Neuronal stem cell (in vitro differentiated cells): ENCODE measurements around the gene PSME2.

Experiments used
- DNase-seq: peaks from one replicate; pipeline ENCODE4 v3.0.0-alpha.2; 2013; ENCODE audit warnings: low spot score
- H2AFZ ChIP-seq: one replicate; pipeline ENCODE4 v1.6.1; 2013; ENCODE audit warnings: mild to moderate bottlenecking, low read length, inconsistent platforms
- H2AK5ac ChIP-seq: 2 replicates; pipeline ENCODE4 v1.6.1; 2013; ENCODE audit warnings: low read depth, mild to moderate bottlenecking, inconsistent platforms, low read length, moderate library complexity, mixed read lengths
- H2BK120ac ChIP-seq: 2 replicates; pipeline ENCODE4 v1.6.1; 2013; ENCODE audit warnings: low read depth, mild to moderate bottlenecking, inconsistent platforms, low read length, moderate library complexity, mixed read lengths
- H2BK12ac ChIP-seq: one replicate; pipeline ENCODE4 v1.6.1; 2013; ENCODE audit warnings: low read length, inconsistent platforms
- H2BK15ac ChIP-seq: 2 replicates; pipeline ENCODE4 v1.6.1; 2013; ENCODE audit warnings: mild to moderate bottlenecking, low read length, inconsistent platforms, mixed read lengths
- H2BK5ac ChIP-seq: one replicate; pipeline ENCODE4 v1.6.1; 2013; ENCODE audit warnings: inconsistent platforms, mild to moderate bottlenecking, low read length, moderate library complexity
- H3K14ac ChIP-seq: one replicate; pipeline ENCODE4 v1.6.1; 2013; ENCODE audit warnings: low read length, inconsistent platforms
- H3K18ac ChIP-seq: 2 replicates; pipeline ENCODE4 v1.6.1; 2013; ENCODE audit warnings: low read length, inconsistent platforms
- H3K23ac ChIP-seq: 2 replicates; pipeline ENCODE4 v1.6.1; 2013; ENCODE audit warnings: low read depth, mild to moderate bottlenecking, mixed read lengths, low read length, inconsistent platforms; ENCODE audit not compliant: poor library complexity
- H3K27ac ChIP-seq: replicated peaks from 3 replicates; pipeline ENCODE4 v1.5.1; 2013; ENCODE audit warnings: low read length, inconsistent platforms
- H3K27me3 ChIP-seq, 3 experiments: 2 replicates each; pipeline ENCODE4 v1.6.1; 2013; ENCODE audit warnings: low read length in 3 of 3, mild to moderate bottlenecking in 2 of 3, inconsistent platforms in 1 of 3, low read depth in 1 of 3, mixed read lengths in 1 of 3, moderate library complexity in 1 of 3; ENCODE audit not compliant: control insufficient read depth in 3 of 3, insufficient read depth in 3 of 3
- H3K36me3 ChIP-seq, 2 donors: replicated peaks in 1 of 2; 2 replicates each; pipeline ENCODE4 v1.6.1; 2013; ENCODE audit warnings: low read length in 2 of 2; ENCODE audit not compliant: control insufficient read depth in 2 of 2, insufficient read depth in 2 of 2
- H3K4ac ChIP-seq: 2 replicates; pipeline ENCODE4 v1.6.1; 2013; ENCODE audit warnings: inconsistent platforms, mild to moderate bottlenecking, low read length, moderate library complexity
- H3K4me1 ChIP-seq, 2 donors: 1 replicate in 1 of 2; 2 replicates in 1 of 2; pipeline ENCODE4 v1.6.1; 2013; ENCODE audit warnings: low read length in 2 of 2, low read depth in 1 of 2; ENCODE audit not compliant: control insufficient read depth in 2 of 2, insufficient read depth in 1 of 2
- H3K4me2 ChIP-seq: one replicate; pipeline ENCODE4 v1.6.1; 2013; ENCODE audit warnings: mild to moderate bottlenecking, low read length, inconsistent platforms; ENCODE audit not compliant: insufficient read depth, poor library complexity, severe bottlenecking
- H3K4me3 ChIP-seq, 2 donors: 2 replicates each; pipeline ENCODE4 v1.5.1; 2013; ENCODE audit warnings: low read length in 2 of 2, mild to moderate bottlenecking in 2 of 2, inconsistent platforms in 1 of 2, moderate library complexity in 1 of 2
- H3K79me1 ChIP-seq: one replicate; pipeline ENCODE4 v1.6.1; 2013; ENCODE audit warnings: low read depth, mild to moderate bottlenecking, inconsistent platforms, low read length, moderate library complexity
- H3K9ac ChIP-seq: one replicate; pipeline ENCODE4 v1.6.1; 2013; ENCODE audit warnings: mild to moderate bottlenecking, low read depth, low read length, inconsistent platforms; ENCODE audit not compliant: poor library complexity
- H3K9me3 ChIP-seq, 2 donors: replicated peaks in 1 of 2; 2 replicates each; pipeline versions ENCODE3 to v1.6.1; 2013; ENCODE audit warnings: low read length in 2 of 2, mild to moderate bottlenecking in 2 of 2, inconsistent platforms in 1 of 2, low read depth in 1 of 2, mixed read lengths in 1 of 2, moderate library complexity in 1 of 2; ENCODE audit not compliant: control insufficient read depth in 2 of 2, insufficient read depth in 1 of 2
- H4K8ac ChIP-seq: one replicate; pipeline ENCODE4 v1.6.1; 2013; ENCODE audit warnings: low read depth, mild to moderate bottlenecking, inconsistent platforms, low read length, moderate library complexity
- H4K91ac ChIP-seq: one replicate; pipeline ENCODE4 v1.6.1; 2013; ENCODE audit warnings: low read length, low read depth, mild to moderate bottlenecking, inconsistent platforms; ENCODE audit not compliant: poor library complexity
- WGBS, 2 donors: extraction: QIAGEN DNeasy Blood & Tissue Kit; methylation state at CpG; one replicate each; pipeline ENCODE4 v1.1.7; 2013; ENCODE audit warnings: missing lambda C conversion rate in 2 of 2, mixed read lengths in 1 of 2; ENCODE audit not compliant: insufficient read length in 2 of 2, insufficient replicate concordance in 1 of 2; ENCODE audit errors: extremely low coverage in 2 of 2; 5-methylcytosine and 5-hydroxymethylcytosine counted together

PSME2 gene

DNA sequence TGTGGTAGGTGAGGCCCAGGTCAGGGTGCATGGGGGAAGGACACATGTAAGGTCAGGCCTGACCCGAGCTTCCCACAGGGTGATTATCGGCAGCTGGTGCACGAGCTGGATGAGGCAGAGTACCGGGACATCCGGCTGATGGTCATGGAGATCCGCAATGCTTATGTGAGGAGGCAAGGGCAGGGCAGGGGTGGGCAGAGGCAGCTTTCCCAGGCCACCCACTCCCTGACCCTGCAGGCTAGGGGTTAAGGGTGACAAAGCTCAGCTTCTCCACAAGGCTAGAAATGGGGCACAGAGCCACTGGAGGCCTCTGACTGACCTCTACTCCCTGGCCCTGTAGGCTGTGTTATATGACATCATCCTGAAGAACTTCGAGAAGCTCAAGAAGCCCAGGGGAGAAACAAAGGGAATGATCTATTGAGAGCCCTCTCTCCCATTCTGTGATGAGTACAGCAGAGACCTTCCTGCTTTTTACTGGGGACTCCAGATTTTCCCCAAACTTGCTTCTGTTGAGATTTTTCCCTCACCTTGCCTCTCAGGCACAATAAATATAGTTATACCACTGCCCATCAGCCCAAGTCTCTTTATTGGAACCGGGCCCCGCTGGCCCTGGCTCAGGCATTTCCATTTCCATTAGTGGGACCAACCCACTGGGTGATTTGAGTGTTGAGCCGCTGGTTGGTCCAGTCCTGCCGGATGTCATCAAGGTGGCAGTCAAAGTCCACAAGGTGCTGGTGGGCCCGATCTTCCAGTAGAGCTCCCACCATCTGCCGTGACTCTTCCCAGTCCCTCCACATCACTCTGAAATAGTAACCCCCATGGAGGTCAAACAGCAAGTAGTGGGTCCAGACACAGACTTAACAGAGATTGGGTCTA, 7.8 kb downstream of the PSME2 start:
- peak overlapping the region in 1 of 2 donors; percentile 11 for H3K4me3 ChIP-seq
- H2BK12ac ChIP-seq: no peak overlapping the region
- no peak overlapping the region for H4K91ac ChIP-seq
- H3K18ac ChIP-seq: no peak overlapping the region
- peaks cover 7% of the 10 kb centered on the region for H3K79me1 ChIP-seq
- no peak overlapping the region for H2BK120ac ChIP-seq
- no peak overlapping the region for H2AFZ ChIP-seq
- no peak overlapping the region for H2AK5ac ChIP-seq
- peaks cover 21 to 44% of the 10 kb centered on the region in 2 donors for H3K36me3 ChIP-seq
- H4K8ac ChIP-seq: peak overlapping the region; percentile 84
- H3K9ac ChIP-seq: no peak overlapping the region
- H3K27ac ChIP-seq: no peak overlapping the region
- no peak overlapping the region for H2BK5ac ChIP-seq
- H3K27me3 ChIP-seq: no peaks in the 10 kb centered on the region
- H3K4me1 ChIP-seq: peaks cover 12 to 14% of the 10 kb centered on the region in 2 donors
- no CpG with 5 or more reads among the region's 13 CpGs for WGBS, 2 donors
- no peak overlapping the region for H3K4ac ChIP-seq
- no peak for DNase-seq
- no peaks in the 10 kb centered on the region for H3K9me3 ChIP-seq
- no peak overlapping the region for H2BK15ac ChIP-seq
- no peak overlapping the region for H3K14ac ChIP-seq
- no peak overlapping the region for H3K4me2 ChIP-seq
- peak overlapping the region; percentile 85 for H3K23ac ChIP-seq

GRCh38 chr14:24137529-24138395, 8.6 kb downstream of the PSME2 start:
- H2AFZ ChIP-seq: no peak overlapping the region
- H4K91ac ChIP-seq: no peak overlapping the region
- no peak overlapping the region for H2BK5ac ChIP-seq
- H2AK5ac ChIP-seq: no peak overlapping the region
- H3K4ac ChIP-seq: no peak overlapping the region
- H3K4me2 ChIP-seq: no peak overlapping the region
- no peak overlapping the region for H3K9ac ChIP-seq
- peaks cover 7% of the 10 kb centered on the region for H3K79me1 ChIP-seq
- H3K23ac ChIP-seq: peak overlapping the region; percentile 85
- H2BK15ac ChIP-seq: no peak overlapping the region
- H3K36me3 ChIP-seq: peaks cover 20 to 35% of the 10 kb centered on the region in 2 donors
- H3K4me3 ChIP-seq: peak overlapping the region in 1 of 2 donors; percentile 87
- no peak overlapping the region for H2BK120ac ChIP-seq
- H3K27ac ChIP-seq: no peak overlapping the region
- DNase-seq: no peak
- H2BK12ac ChIP-seq: no peak overlapping the region
- H4K8ac ChIP-seq: no peak overlapping the region
- no peak overlapping the region for H3K18ac ChIP-seq
- H3K27me3 ChIP-seq: no peaks in the 10 kb centered on the region
- H3K14ac ChIP-seq: no peak overlapping the region
- H3K4me1 ChIP-seq: peaks cover 12 to 14% of the 10 kb centered on the region in 2 donors
- WGBS, 2 donors: no CpG with 5 or more reads among the region's 8 CpGs
- no peaks in the 10 kb centered on the region for H3K9me3 ChIP-seq

- peak overlapping the region; percentile 79 for H2AK5ac ChIP-seq
- no peak overlapping the region for H3K4ac ChIP-seq
- no CpG with 5 or more reads among the region's 13 CpGs for WGBS, 2 donors
- H3K79me1 ChIP-seq: peaks cover 7% of the 10 kb centered on the region
- H3K4me1 ChIP-seq: peaks cover 11 to 12% of the 10 kb centered on the region in 2 donors
- no peak overlapping the region for H3K14ac ChIP-seq
- peak overlapping the region; percentile 90 for H3K4me2 ChIP-seq
- H3K36me3 ChIP-seq: peaks cover 19 to 32% of the 10 kb centered on the region in 2 donors
- no peaks in the 10 kb centered on the region for H3K9me3 ChIP-seq
- H2AFZ ChIP-seq: peak overlapping the region; percentile 95
- H3K4me3 ChIP-seq: peak overlapping the region; percentile 87 to 94
- no peak overlapping the region for H2BK15ac ChIP-seq
- no peak overlapping the region for H2BK12ac ChIP-seq
- peak overlapping the region; percentile 100 for H3K18ac ChIP-seq
- H3K23ac ChIP-seq: peak overlapping the region; percentile 75
- no peak for DNase-seq
- no peak overlapping the region for H2BK120ac ChIP-seq
- no peak overlapping the region for H4K8ac ChIP-seq
- H4K91ac ChIP-seq: no peak overlapping the region
- no peaks in the 10 kb centered on the region for H3K27me3 ChIP-seq
- peak overlapping the region; percentile 73 for H2BK5ac ChIP-seq
- H3K27ac ChIP-seq: no peak overlapping the region
- H3K9ac ChIP-seq: peak overlapping the region; percentile 96
These were observed 9.5 kb downstream of the PSME2 start for GRCh38 chr14:24136684-24137528.
